ENCODE measurements around the gene C10orf143. TPM values are rescaled to one million over a fixed set of nuclear protein-coding genes. Genes with fewer than 3 reads are reported as not detected.
"Not testable (repeated sequence)": the region's sequence is repeated elsewhere in the genome, so short reads cannot be mapped to it uniquely, and the experiment has no call there.

Gene C10orf143
- total and polyA plus RNA-seq, 2 donors, result 3.5 to 13.5 TPM

- not testable (repeated sequence) for H3K27me3 ChIP-seq (ENCODE audit: control insufficient read depth in 2 of 2, insufficient read depth in 1 of 2, low read length in 1 of 2)
Observed at GRCh38 chr10:130024326-130024725, 86.3 kb downstream of the C10orf143 start.

GRCh38 chr10:130023454-130024230 lies 87.0 kb downstream of the C10orf143 start:
- no peak for DNase-seq (ENCODE audit: low read depth in 6 of 9, low spot score in 9 of 9)
- WGBS, result 89% methylated on average over 19 of the region's 19 CpGs
- no peaks in the 10 kb centered on the region for H3K4me1 ChIP-seq (ENCODE audit: control insufficient read depth in 2 of 2, insufficient read depth in 2 of 2, low read length in 2 of 2)
- no peaks in the 10 kb centered on the region for H3K27me3 ChIP-seq (ENCODE audit: control insufficient read depth in 2 of 2, insufficient read depth in 1 of 2, low read length in 1 of 2)
- H3K27ac ChIP-seq (ENCODE audit: low read depth in 1 of 2, low read length in 1 of 2), result no peak overlapping the region
- H3K36me3 ChIP-seq (ENCODE audit: control insufficient read depth in 2 of 2, insufficient read depth in 2 of 2, low read length in 1 of 2), result no peaks in the 10 kb centered on the region
- no peaks in the 10 kb centered on the region for H3K9me3 ChIP-seq (ENCODE audit: control insufficient read depth in 2 of 2, insufficient read depth in 1 of 2, low read length in 1 of 2)
- no peak overlapping the region for H3K4me3 ChIP-seq (ENCODE audit: low read length in 2 of 2)

More at GRCh38 chr10:130024326-130024725, 86.3 kb downstream of the C10orf143 start:
- not testable (repeated sequence) for H3K27ac ChIP-seq (ENCODE audit: low read depth in 1 of 2, low read length in 1 of 2); H3K4me1 ChIP-seq (ENCODE audit: control insufficient read depth in 2 of 2, insufficient read depth in 2 of 2, low read length in 2 of 2); H3K4me3 ChIP-seq (ENCODE audit: low read length in 2 of 2); H3K9me3 ChIP-seq (ENCODE audit: control insufficient read depth in 2 of 2, insufficient read depth in 1 of 2, low read length in 1 of 2); DNase-seq (ENCODE audit: low read depth in 6 of 9, low spot score in 9 of 9); H3K36me3 ChIP-seq (ENCODE audit: control insufficient read depth in 2 of 2, insufficient read depth in 2 of 2, low read length in 1 of 2)
- 98% methylated on average over 8 of the region's 8 CpGs for WGBS

- H3K9me3 ChIP-seq (ENCODE audit: control insufficient read depth in 2 of 2, insufficient read depth in 1 of 2, low read length in 1 of 2), result no peaks in the 10 kb centered on the region
- H3K27me3 ChIP-seq (ENCODE audit: control insufficient read depth in 2 of 2, insufficient read depth in 1 of 2, low read length in 1 of 2), result no peaks in the 10 kb centered on the region
- no peaks in the 10 kb centered on the region for H3K4me1 ChIP-seq (ENCODE audit: control insufficient read depth in 2 of 2, insufficient read depth in 2 of 2, low read length in 2 of 2)
- DNase-seq (ENCODE audit: low read depth in 6 of 9, low spot score in 9 of 9), result no peak
- no peak overlapping the region for H3K4me3 ChIP-seq (ENCODE audit: low read length in 2 of 2)
- 93% methylated on average over 28 of the region's 28 CpGs for WGBS
- H3K36me3 ChIP-seq (ENCODE audit: control insufficient read depth in 2 of 2, insufficient read depth in 2 of 2, low read length in 1 of 2), result no peaks in the 10 kb centered on the region
- H3K27ac ChIP-seq (ENCODE audit: low read depth in 1 of 2, low read length in 1 of 2), result no peak overlapping the region
Observed at GRCh38 chr10:130022511-130023299, 87.9 kb downstream of the C10orf143 start.

GRCh38 chr10:130022086-130022485 lies 88.5 kb downstream of the C10orf143 start:
- Histone ChIP-seq H3K27ac (ENCODE audit: low read depth in 1 of 2, low read length in 1 of 2) (no peak overlapping the region), H3K4me1 (ENCODE audit: control insufficient read depth in 2 of 2, insufficient read depth in 2 of 2, low read length in 2 of 2) (no peaks in the 10 kb centered on the region), H3K4me3 (ENCODE audit: low read length in 2 of 2) (no peak overlapping the region), H3K27me3 (ENCODE audit: control insufficient read depth in 2 of 2, insufficient read depth in 1 of 2, low read length in 1 of 2) (no peaks in the 10 kb centered on the region), H3K36me3 (ENCODE audit: control insufficient read depth in 2 of 2, insufficient read depth in 2 of 2, low read length in 1 of 2) (no peaks in the 10 kb centered on the region), H3K9me3 (ENCODE audit: control insufficient read depth in 2 of 2, insufficient read depth in 1 of 2, low read length in 1 of 2) (no peaks in the 10 kb centered on the region)
- no peak for DNase-seq (ENCODE audit: low read depth in 6 of 9, low spot score in 9 of 9)
- 91% methylated on average over 6 of the region's 6 CpGs for WGBS

GRCh38 chr10:130021383-130021950 lies 89.2 kb downstream of the C10orf143 start:
- H3K4me3 ChIP-seq (ENCODE audit: low read length in 2 of 2), result no peak overlapping the region
- no peak overlapping the region for H3K27ac ChIP-seq (ENCODE audit: low read depth in 1 of 2, low read length in 1 of 2)
- 82% methylated on average over 12 of the region's 12 CpGs for WGBS
- no peaks in the 10 kb centered on the region for H3K4me1 ChIP-seq (ENCODE audit: control insufficient read depth in 2 of 2, insufficient read depth in 2 of 2, low read length in 2 of 2)
- H3K9me3 ChIP-seq (ENCODE audit: control insufficient read depth in 2 of 2, insufficient read depth in 1 of 2, low read length in 1 of 2), result no peaks in the 10 kb centered on the region
- H3K27me3 ChIP-seq (ENCODE audit: control insufficient read depth in 2 of 2, insufficient read depth in 1 of 2, low read length in 1 of 2), result no peaks in the 10 kb centered on the region
- H3K36me3 ChIP-seq (ENCODE audit: control insufficient read depth in 2 of 2, insufficient read depth in 2 of 2, low read length in 1 of 2), result no peaks in the 10 kb centered on the region
- no peak for DNase-seq (ENCODE audit: low read depth in 6 of 9, low spot score in 9 of 9)

DNA sequence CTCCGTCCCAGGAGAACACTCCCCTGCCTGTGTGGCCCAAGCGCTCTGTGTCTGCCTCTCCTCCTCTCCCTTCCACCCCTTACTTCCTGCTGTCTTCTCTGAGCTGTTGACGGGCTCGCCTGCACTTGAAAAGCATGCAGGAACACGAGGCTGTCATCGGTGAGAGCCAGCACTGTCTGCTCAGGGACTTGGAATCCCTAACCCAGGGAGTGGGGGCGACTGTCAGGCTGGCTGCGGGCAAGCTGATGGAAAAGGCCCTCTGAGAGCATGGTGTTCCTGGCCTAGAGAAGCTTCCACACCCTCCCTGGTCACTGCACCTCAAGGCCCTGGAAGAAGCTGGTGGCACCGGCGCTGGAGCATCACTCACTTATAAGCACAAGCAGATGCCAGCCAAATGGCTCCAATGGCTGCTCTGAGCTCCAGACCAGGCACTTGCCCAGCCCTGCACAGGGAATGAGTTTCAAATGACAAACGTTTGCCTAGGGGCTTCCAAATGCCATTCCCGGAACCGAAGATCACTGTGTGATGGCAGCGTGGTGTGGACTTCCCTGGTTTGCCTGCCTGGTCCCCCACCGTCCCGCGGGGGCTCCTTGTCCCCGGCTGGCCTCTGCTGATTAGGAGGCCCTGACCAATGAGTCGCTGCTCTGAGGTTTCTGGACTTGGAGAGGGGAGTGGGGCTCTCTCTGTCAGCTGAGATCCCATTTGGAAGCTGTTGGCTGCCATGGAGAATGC lies 89.8 kb downstream of the C10orf143 start:
- no peaks in the 10 kb centered on the region for H3K27me3 ChIP-seq (ENCODE audit: control insufficient read depth in 2 of 2, insufficient read depth in 1 of 2, low read length in 1 of 2)
- H3K4me1 ChIP-seq (ENCODE audit: control insufficient read depth in 2 of 2, insufficient read depth in 2 of 2, low read length in 2 of 2), result no peaks in the 10 kb centered on the region
- H3K36me3 ChIP-seq (ENCODE audit: control insufficient read depth in 2 of 2, insufficient read depth in 2 of 2, low read length in 1 of 2), result no peaks in the 10 kb centered on the region
- H3K27ac ChIP-seq (ENCODE audit: low read depth in 1 of 2, low read length in 1 of 2), result no peak overlapping the region
- no peaks in the 10 kb centered on the region for H3K9me3 ChIP-seq (ENCODE audit: control insufficient read depth in 2 of 2, insufficient read depth in 1 of 2, low read length in 1 of 2)
- 74% methylated on average over 19 of the region's 19 CpGs for WGBS
- no peak overlapping the region for H3K4me3 ChIP-seq (ENCODE audit: low read length in 2 of 2)
- peak in 1 of 9 donors; percentile 2 for DNase-seq (ENCODE audit: low read depth in 6 of 9, low spot score in 9 of 9)

- H3K9me3 ChIP-seq (ENCODE audit: control insufficient read depth in 2 of 2, insufficient read depth in 1 of 2, low read length in 1 of 2), result no peaks in the 10 kb centered on the region
- no peaks in the 10 kb centered on the region for H3K36me3 ChIP-seq (ENCODE audit: control insufficient read depth in 2 of 2, insufficient read depth in 2 of 2, low read length in 1 of 2)
- no peak overlapping the region for H3K27ac ChIP-seq (ENCODE audit: low read depth in 1 of 2, low read length in 1 of 2)
- 86% methylated on average over 7 of the region's 7 CpGs for WGBS
- H3K4me3 ChIP-seq (ENCODE audit: low read length in 2 of 2), result no peak overlapping the region
- no peak for DNase-seq (ENCODE audit: low read depth in 6 of 9, low spot score in 9 of 9)
- H3K27me3 ChIP-seq (ENCODE audit: control insufficient read depth in 2 of 2, insufficient read depth in 1 of 2, low read length in 1 of 2), result no peaks in the 10 kb centered on the region
- H3K4me1 ChIP-seq (ENCODE audit: control insufficient read depth in 2 of 2, insufficient read depth in 2 of 2, low read length in 2 of 2), result no peaks in the 10 kb centered on the region
Observed at GRCh38 chr10:130018730-130019185, 91.9 kb downstream of the C10orf143 start.

- DNase-seq (ENCODE audit: low read depth in 6 of 9, low spot score in 9 of 9), result no peak
- H3K9me3 ChIP-seq (ENCODE audit: control insufficient read depth in 2 of 2, insufficient read depth in 1 of 2, low read length in 1 of 2), result no peaks in the 10 kb centered on the region
- H3K4me1 ChIP-seq (ENCODE audit: control insufficient read depth in 2 of 2, insufficient read depth in 2 of 2, low read length in 2 of 2), result no peaks in the 10 kb centered on the region
- no peak overlapping the region for H3K4me3 ChIP-seq (ENCODE audit: low read length in 2 of 2)
- no peaks in the 10 kb centered on the region for H3K27me3 ChIP-seq (ENCODE audit: control insufficient read depth in 2 of 2, insufficient read depth in 1 of 2, low read length in 1 of 2)
- WGBS, result 59% methylated on average over 5 of the region's 5 CpGs
- no peaks in the 10 kb centered on the region for H3K36me3 ChIP-seq (ENCODE audit: control insufficient read depth in 2 of 2, insufficient read depth in 2 of 2, low read length in 1 of 2)
- no peak overlapping the region for H3K27ac ChIP-seq (ENCODE audit: low read depth in 1 of 2, low read length in 1 of 2)
Observed at GRCh38 chr10:130018265-130018664, 92.4 kb downstream of the C10orf143 start.

Data from thymus (tissue), 11 donors.